Measurements from ENCODE around the gene TMIGD3.

TMIGD3 gene

DNA sequence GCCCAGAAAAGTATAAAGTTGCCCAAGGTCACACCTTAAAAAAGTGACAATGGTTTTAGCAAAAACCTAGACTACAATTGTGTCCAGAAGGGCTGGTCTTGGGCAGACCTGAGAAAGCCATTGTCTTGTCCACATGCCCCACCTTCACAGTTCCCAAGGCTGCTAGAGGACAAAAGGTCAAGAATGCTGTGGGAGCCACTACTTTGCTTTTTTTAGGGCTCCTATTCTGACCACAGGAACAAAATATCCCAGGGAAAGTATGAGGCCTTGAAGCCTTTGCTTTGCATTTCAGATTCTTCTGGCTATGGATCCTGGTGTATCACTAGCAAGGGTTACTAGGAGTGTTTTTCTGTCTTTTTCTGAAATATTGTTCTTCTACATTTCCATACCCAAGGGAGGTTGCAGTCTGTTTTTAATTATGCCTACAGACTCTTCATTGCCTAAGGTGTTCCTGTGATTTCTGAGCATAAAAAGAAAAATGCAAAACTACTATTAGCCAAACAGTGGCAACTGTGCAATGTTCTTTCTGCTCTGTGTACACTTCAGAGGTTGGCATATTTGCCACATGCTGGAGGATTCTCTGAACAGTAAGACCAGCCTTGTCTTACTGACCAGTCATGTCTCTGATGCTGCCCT, 18.9 kb downstream of the TMIGD3 start:
- Histone ChIP-seq H3K4me3 (ENCODE audit: low read length) (no peak overlapping the region), H3K4me1 (ENCODE audit: control insufficient read depth, insufficient read depth, low read length) (peaks cover 7% of the 10 kb centered on the region), H3K36me3 (ENCODE audit: insufficient read depth, low read length) (no peaks in the 10 kb centered on the region)

DNA sequence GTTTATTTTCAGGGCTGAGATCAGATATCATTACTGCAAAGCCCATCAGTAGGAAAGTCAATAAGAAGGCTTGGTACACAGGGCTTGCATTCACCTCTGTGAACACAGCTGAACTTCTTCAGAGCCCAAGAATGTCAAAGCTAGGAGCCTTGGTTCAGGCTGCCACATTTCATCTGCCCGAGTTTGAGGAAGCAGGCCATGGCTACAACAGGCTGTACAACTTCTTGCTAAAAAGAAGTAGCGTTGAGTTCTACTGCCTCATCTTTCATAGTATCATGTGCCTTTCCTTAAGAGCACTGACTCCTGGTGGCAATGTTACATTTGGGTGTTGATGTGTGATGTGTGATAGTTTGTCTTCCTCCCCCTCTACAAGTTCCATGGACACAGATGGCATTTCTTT, 19.6 kb downstream of the TMIGD3 start:
- H3K9ac ChIP-seq (ENCODE audit: low read depth, low read length) = no peak overlapping the region
- H3K4me2 ChIP-seq (ENCODE audit: low read length) = no peak overlapping the region
- no peaks in the 10 kb centered on the region for H3K9me3 ChIP-seq (replicated peaks; ENCODE audit: low read length)
- peaks cover 6% of the 10 kb centered on the region for H3K4me1 ChIP-seq (ENCODE audit: control insufficient read depth, insufficient read depth, low read length)
- no peak overlapping the region for H3K4me3 ChIP-seq (ENCODE audit: low read length)
- peaks cover 12% of the 10 kb centered on the region for H3K27me3 ChIP-seq (ENCODE audit: control insufficient read depth, insufficient read depth, low read length)
- no peaks in the 10 kb centered on the region for H3K36me3 ChIP-seq (ENCODE audit: insufficient read depth, low read length)

More for the DNA sequence above, 18.9 kb downstream of the TMIGD3 start:
- Histone ChIP-seq H3K9ac (ENCODE audit: low read depth, low read length) (no peak overlapping the region), H3K9me3 (replicated peaks; ENCODE audit: low read length) (no peaks in the 10 kb centered on the region), H3K27me3 (ENCODE audit: control insufficient read depth, insufficient read depth, low read length) (peaks cover 12% of the 10 kb centered on the region), H3K4me2 (ENCODE audit: low read length) (no peak overlapping the region)

DNA sequence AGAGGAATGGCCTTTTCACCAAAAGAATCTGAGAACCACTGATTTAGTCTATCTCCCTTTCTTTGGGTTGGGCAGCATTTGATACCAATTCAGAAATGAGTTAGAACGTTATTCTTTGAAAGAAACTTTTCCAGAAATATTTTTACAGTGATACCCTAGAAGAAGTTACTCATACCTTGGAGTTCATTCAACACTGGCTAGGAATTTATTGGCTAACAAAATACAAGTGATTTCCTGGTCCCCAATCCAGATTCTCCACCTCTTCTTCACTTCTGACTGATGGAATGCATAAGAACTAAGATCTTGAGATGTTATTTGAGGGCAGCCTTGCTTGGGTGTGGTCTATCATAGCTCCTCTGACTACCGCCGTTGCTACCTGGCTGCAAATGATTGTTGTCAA, 20.3 kb downstream of the TMIGD3 start:
- H3K36me3 ChIP-seq (ENCODE audit: insufficient read depth, low read length) = no peaks in the 10 kb centered on the region
- H3K9me3 ChIP-seq (replicated peaks; ENCODE audit: low read length) = no peaks in the 10 kb centered on the region
- H3K27me3 ChIP-seq (ENCODE audit: control insufficient read depth, insufficient read depth, low read length) = peaks cover 10% of the 10 kb centered on the region
- H3K4me3 ChIP-seq (ENCODE audit: low read length) = no peak overlapping the region
- H3K9ac ChIP-seq (ENCODE audit: low read depth, low read length) = no peak overlapping the region
- peaks cover 6% of the 10 kb centered on the region for H3K4me1 ChIP-seq (ENCODE audit: control insufficient read depth, insufficient read depth, low read length)
- H3K4me2 ChIP-seq (ENCODE audit: low read length) = no peak overlapping the region

DNA sequence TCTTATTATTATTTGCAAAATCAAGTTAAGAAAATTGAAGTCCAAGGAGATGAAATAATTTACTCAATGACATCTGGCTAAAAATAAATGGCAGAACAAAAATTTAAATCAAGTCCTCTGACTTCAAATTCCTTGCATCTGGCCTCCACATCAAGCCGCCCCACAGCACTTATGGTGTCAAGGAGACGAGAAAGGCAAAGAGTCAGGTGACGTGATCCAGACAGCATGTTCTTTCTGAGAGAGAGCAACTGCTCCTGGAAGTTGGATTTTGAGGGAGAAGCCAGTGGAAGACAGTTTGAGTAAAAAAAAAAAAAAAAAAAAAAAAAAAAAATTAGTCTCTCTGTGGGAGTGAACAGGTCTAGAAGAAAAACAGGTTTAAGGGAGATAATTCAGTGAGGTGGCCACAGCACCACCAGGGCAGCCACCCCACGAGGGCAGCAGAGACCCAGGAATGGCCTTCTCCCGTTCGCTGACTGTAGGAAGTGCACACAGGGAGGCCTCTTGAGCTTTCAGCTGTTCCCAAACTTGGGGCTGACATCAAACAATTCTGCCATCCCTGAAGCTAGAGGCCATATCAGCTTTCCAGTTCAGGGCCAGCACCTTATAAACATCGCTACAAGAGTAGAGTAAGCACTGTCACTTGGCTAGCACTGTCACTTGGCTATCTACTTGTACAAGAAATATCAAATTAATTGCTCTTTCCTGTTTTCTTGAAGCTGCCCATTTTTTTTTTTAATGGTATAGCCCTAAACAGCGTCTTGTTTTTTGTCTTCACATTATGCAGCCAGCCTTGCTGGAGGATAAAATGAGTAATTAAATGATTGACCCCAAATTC, 21.8 kb downstream of the TMIGD3 start:
- Histone ChIP-seq H3K27me3 (ENCODE audit: control insufficient read depth, insufficient read depth, low read length) (no peaks in the 10 kb centered on the region), H3K4me2 (ENCODE audit: low read length) (no peak overlapping the region), H3K9me3 (replicated peaks; ENCODE audit: low read length) (no peaks in the 10 kb centered on the region), H3K4me3 (ENCODE audit: low read length) (no peak overlapping the region), H3K9ac (ENCODE audit: low read depth, low read length) (no peak overlapping the region), H3K4me1 (ENCODE audit: control insufficient read depth, insufficient read depth, low read length) (peaks cover 6% of the 10 kb centered on the region), H3K36me3 (ENCODE audit: insufficient read depth, low read length) (no peaks in the 10 kb centered on the region)

DNA sequence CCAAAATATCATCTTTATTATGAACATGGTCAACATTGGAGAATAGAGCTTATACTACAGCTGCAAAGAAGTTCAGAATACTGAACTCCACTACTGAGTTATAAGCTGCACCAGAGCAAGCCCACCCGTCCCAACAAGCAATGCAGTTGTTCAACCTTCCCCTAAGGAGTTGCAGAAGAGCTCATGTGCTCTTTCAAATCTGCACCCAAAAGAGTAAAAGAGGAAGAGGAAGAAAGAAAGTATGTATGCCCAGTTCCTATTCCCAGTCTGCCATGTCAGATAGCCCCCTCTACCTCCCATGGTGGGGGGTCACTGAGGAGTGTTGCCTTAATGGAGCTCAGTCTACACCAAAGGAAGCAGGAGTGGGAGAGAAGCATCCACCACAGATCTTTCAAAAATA, 22.8 kb downstream of the TMIGD3 start:
- H3K4me3 ChIP-seq (ENCODE audit: low read length) = no peak overlapping the region
- peaks cover 6% of the 10 kb centered on the region for H3K4me1 ChIP-seq (ENCODE audit: control insufficient read depth, insufficient read depth, low read length)
- H3K4me2 ChIP-seq (ENCODE audit: low read length) = no peak overlapping the region
- no peaks in the 10 kb centered on the region for H3K9me3 ChIP-seq (replicated peaks; ENCODE audit: low read length)
- no peak overlapping the region for H3K9ac ChIP-seq (ENCODE audit: low read depth, low read length)
- H3K27me3 ChIP-seq (ENCODE audit: control insufficient read depth, insufficient read depth, low read length) = no peaks in the 10 kb centered on the region
- no peaks in the 10 kb centered on the region for H3K36me3 ChIP-seq (ENCODE audit: insufficient read depth, low read length)

DNA sequence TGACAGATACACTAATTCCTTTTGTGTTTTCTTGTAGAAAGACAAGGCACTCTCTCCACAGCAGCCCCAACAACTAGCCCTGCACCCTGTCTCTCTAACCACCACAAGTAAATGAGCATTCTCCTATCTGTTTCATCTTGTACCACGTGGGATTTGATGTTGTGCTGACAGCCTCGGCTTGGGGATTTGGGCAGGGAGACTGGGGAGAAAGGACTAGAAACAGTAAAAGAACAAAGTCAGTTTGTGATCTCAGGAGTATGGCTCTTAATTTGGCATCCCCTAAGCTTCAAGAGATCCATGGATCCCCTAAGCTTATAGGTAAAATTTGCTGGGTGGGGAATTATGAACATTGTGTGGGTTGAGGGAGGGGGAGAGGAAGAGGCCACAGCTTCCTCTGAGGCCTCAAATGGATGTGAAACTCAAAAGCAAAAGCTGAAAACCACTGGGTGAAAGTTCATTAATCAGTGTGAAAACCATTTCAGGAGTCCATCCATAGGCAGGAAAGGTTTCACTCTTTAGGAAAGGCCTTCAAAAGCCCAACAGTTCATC, 26.6 kb downstream of the TMIGD3 start:
- H3K9me3 ChIP-seq (replicated peaks; ENCODE audit: low read length) = no peaks in the 10 kb centered on the region
- no peak overlapping the region for H3K9ac ChIP-seq (ENCODE audit: low read depth, low read length)
- H3K4me1 ChIP-seq (ENCODE audit: control insufficient read depth, insufficient read depth, low read length) = no peaks in the 10 kb centered on the region
- no peaks in the 10 kb centered on the region for H3K36me3 ChIP-seq (ENCODE audit: insufficient read depth, low read length)
- H3K4me3 ChIP-seq (ENCODE audit: low read length) = no peak overlapping the region
- H3K27me3 ChIP-seq (ENCODE audit: control insufficient read depth, insufficient read depth, low read length) = no peaks in the 10 kb centered on the region
- no peak overlapping the region for H3K4me2 ChIP-seq (ENCODE audit: low read length)

DNA sequence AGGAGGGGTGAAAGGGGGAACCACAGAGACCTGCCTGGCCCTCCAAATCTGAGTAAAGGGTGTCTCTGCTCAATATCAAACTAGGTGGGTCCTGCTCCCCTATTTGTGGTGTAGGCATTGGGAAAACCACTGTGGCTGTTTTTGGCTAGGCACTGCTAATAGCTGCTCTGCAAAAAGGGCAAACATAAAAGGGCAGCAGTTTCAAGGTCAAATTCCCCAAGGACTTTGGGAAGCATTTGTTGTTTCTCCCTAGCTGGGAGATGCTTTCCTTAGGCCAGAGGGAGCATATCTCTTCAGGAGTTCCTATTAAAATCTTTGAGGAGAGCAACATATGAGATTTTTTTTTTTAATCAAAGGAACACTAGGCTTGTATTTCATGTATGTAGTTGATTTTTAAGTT, 27.2 kb downstream of the TMIGD3 start:
- Histone ChIP-seq H3K9ac (ENCODE audit: low read depth, low read length) (no peak overlapping the region), H3K27me3 (ENCODE audit: control insufficient read depth, insufficient read depth, low read length) (no peaks in the 10 kb centered on the region), H3K36me3 (ENCODE audit: insufficient read depth, low read length) (peaks cover 6% of the 10 kb centered on the region), H3K4me1 (ENCODE audit: control insufficient read depth, insufficient read depth, low read length) (no peaks in the 10 kb centered on the region), H3K4me3 (ENCODE audit: low read length) (no peak overlapping the region), H3K9me3 (replicated peaks; ENCODE audit: low read length) (no peaks in the 10 kb centered on the region), H3K4me2 (ENCODE audit: low read length) (no peak overlapping the region)

DNA sequence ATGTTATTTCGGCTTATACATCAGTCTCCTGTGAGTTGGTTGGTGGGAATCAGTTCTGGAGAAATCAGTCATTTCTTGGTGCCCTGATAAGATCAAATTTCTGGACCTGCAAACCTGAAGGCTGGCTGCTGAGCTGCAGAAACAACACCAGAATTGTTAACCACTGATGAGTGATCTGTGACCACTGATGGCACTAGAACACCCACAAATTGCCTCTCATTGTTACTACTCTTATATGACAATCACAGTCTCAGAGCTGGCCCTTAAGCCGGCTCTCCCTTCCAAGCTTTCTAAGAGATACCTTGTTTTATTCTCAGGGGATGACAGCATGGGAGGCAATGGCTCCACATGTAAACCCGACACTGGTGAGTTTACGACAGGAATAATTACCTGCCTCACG, 27.7 kb downstream of the TMIGD3 start:
- Histone ChIP-seq H3K4me3 (ENCODE audit: low read length) (no peak overlapping the region), H3K4me1 (ENCODE audit: control insufficient read depth, insufficient read depth, low read length) (no peaks in the 10 kb centered on the region), H3K9ac (ENCODE audit: low read depth, low read length) (no peak overlapping the region)

DNA sequence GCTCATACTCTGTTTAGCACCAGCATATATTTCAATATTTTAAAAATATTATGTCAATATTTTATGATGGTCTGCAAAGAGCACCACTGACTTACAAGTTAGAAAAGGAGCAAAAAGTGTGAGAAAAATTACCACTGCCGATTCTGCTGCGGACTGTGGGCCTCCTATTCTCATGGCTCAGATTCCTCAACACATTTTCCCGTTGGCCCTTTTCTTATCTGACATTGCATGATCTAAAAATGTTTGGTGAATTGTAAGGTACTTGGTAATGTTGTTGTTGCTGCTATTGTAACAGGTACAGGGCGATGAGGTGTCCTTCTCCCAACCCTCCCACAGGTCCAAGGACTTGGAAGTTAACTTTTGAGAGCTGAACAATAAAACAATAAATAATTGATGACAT, 28.9 kb downstream of the TMIGD3 start:
- Histone ChIP-seq H3K4me2 (ENCODE audit: low read length) (no peak overlapping the region), H3K4me3 (ENCODE audit: low read length) (no peak overlapping the region), H3K9me3 (replicated peaks; ENCODE audit: low read length) (no peaks in the 10 kb centered on the region), H3K36me3 (ENCODE audit: insufficient read depth, low read length) (peaks cover 11% of the 10 kb centered on the region), H3K27me3 (ENCODE audit: control insufficient read depth, insufficient read depth, low read length) (no peaks in the 10 kb centered on the region), H3K9ac (ENCODE audit: low read depth, low read length) (no peak overlapping the region), H3K4me1 (ENCODE audit: control insufficient read depth, insufficient read depth, low read length) (no peaks in the 10 kb centered on the region)

More for the DNA sequence above, 27.7 kb downstream of the TMIGD3 start:
- H3K36me3 ChIP-seq (ENCODE audit: insufficient read depth, low read length) = peaks cover 8% of the 10 kb centered on the region
- H3K9me3 ChIP-seq (replicated peaks; ENCODE audit: low read length) = no peaks in the 10 kb centered on the region
- H3K4me2 ChIP-seq (ENCODE audit: low read length) = no peak overlapping the region
- no peaks in the 10 kb centered on the region for H3K27me3 ChIP-seq (ENCODE audit: control insufficient read depth, insufficient read depth, low read length)

DNA sequence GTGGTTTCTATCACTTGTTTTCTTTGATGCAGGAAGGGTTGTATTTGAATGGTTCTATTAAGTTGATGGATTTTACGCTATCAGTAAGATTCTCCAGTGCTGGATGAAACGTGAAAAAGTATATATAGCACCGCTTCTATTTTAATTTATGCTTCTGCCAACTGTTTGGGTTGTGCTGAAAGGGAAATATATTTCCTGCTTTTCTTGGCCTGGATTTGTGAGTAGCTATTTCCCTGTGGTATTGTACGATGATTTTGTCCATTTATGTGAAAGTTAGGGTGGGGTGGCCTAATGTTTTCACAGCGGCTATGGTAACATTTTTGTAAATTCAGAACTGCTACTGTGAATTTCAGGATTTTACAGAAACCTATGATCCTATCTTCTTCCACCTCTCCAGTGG, 29.3 kb downstream of the TMIGD3 start:
- Histone ChIP-seq H3K4me3 (ENCODE audit: low read length) (no peak overlapping the region), H3K9ac (ENCODE audit: low read depth, low read length) (no peak overlapping the region), H3K4me2 (ENCODE audit: low read length) (no peak overlapping the region), H3K9me3 (replicated peaks; ENCODE audit: low read length) (no peaks in the 10 kb centered on the region), H3K4me1 (ENCODE audit: control insufficient read depth, insufficient read depth, low read length) (no peaks in the 10 kb centered on the region), H3K27me3 (ENCODE audit: control insufficient read depth, insufficient read depth, low read length) (no peaks in the 10 kb centered on the region), H3K36me3 (ENCODE audit: insufficient read depth, low read length) (peaks cover 13% of the 10 kb centered on the region)

DNA sequence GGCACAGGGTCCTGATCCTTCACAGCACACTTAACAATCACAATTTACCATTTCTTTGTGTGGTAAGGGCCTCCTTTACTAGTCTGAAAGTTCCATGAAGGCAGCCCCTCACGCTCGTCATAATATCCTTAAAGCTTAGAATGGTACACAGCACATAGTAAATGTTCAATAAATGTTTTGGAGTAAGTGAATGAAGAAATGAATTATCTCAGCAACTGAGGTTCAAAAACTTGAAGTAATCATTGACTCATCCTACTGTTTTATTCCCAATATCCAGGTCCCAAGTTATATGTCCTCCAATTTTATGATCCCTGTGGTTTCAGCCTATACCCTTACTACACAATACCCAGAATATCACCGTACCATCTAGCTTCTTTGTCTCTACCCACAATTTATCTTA, 31.9 kb downstream of the TMIGD3 start:
- Histone ChIP-seq H3K4me1 (ENCODE audit: control insufficient read depth, insufficient read depth, low read length) (no peaks in the 10 kb centered on the region), H3K9me3 (replicated peaks; ENCODE audit: low read length) (no peaks in the 10 kb centered on the region), H3K4me3 (ENCODE audit: low read length) (no peak overlapping the region), H3K9ac (ENCODE audit: low read depth, low read length) (no peak overlapping the region), H3K4me2 (ENCODE audit: low read length) (no peak overlapping the region), H3K36me3 (ENCODE audit: insufficient read depth, low read length) (peaks cover 13% of the 10 kb centered on the region), H3K27me3 (ENCODE audit: control insufficient read depth, insufficient read depth, low read length) (no peaks in the 10 kb centered on the region)

Measured in skeletal muscle satellite cell (primary cell).